HFF-Myc (cell line): ENCODE data around the gene HIF3A.

Experiments
- DNase-seq: peaks from one replicate; pipeline ENCODE4 v3.0.0-alpha.2; 2011; ENCODE audit warnings: low read depth; ENCODE audit errors: extremely low read depth
- H3K4me3 ChIP-seq: replicated peaks from 2 replicates; pipeline ENCODE4 v1.5.1; 2011; ENCODE audit warnings: low read depth, mild to moderate bottlenecking, control low read depth, low read length
- TF ChIP-seq, protein P1 (sequence below): IDR thresholded peaks from 2 replicates; pipeline ENCODE4 v1.5.1; 2012; ENCODE audit warnings: mild to moderate bottlenecking, low read depth, low read length, control low read depth; ENCODE audit errors: missing control alignments

Gene HIF3A

DNA sequence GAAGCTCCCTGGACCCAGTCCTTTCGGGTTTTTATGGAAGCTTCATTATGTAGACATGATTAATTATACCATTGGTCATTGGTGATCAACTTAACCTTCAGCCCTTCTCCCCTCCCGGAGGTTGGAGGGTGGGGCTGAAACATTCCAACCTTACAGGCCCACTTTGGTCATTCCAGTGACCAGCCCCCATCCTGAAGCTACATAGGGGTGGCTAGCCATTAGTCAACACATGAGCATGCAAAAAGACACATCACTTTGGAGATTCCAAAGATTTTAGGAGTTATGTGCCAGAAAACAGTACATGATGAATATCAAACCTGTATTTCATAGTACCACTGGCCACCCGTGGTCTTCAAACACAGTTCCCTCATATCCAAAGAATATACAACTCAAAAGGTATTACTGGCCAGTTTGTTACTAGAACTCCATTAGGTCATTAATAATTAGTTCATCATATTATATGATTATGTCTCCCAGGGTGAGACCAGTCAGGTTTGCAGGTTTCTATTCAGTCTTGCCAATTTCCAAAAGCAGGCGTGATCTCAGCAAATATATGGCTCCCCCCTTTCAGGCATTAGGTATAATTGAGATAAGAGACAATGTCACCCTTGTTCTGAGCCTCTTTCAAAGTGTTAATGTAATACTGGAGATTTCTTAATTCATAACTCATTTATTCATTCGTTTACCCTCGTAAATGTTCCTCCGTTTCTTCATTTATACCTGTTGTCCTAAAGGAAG is 61.2 kb downstream of the HIF3A start:
- no peak for DNase-seq
- TF ChIP-seq, protein P1, sequence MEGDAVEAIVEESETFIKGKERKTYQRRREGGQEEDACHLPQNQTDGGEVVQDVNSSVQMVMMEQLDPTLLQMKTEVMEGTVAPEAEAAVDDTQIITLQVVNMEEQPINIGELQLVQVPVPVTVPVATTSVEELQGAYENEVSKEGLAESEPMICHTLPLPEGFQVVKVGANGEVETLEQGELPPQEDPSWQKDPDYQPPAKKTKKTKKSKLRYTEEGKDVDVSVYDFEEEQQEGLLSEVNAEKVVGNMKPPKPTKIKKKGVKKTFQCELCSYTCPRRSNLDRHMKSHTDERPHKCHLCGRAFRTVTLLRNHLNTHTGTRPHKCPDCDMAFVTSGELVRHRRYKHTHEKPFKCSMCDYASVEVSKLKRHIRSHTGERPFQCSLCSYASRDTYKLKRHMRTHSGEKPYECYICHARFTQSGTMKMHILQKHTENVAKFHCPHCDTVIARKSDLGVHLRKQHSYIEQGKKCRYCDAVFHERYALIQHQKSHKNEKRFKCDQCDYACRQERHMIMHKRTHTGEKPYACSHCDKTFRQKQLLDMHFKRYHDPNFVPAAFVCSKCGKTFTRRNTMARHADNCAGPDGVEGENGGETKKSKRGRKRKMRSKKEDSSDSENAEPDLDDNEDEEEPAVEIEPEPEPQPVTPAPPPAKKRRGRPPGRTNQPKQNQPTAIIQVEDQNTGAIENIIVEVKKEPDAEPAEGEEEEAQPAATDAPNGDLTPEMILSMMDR: no peak
- no peak overlapping the region for H3K4me3 ChIP-seq

DNA sequence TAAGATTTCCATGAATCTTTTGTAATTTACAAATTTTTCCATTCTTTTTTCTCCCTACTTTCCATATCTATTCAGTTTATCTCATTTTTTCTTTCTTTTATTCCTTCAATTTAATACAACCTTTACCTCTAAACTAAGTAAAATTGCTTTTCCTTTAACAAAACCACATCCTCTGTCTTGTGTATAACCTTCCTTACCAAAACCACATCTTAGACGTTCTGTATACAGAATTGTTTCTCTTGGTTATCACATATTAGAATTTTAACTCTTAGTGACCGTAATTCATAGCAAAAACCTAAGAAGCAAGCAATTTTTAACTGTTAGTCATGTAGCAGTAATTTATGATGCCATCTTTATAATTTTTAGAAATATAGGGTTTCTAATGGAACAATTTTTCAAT is 65.1 kb downstream of the HIF3A start:
- DNase-seq: no peak
- H3K4me3 ChIP-seq: no peak overlapping the region
- TF ChIP-seq, protein P1: no peak

DNA sequence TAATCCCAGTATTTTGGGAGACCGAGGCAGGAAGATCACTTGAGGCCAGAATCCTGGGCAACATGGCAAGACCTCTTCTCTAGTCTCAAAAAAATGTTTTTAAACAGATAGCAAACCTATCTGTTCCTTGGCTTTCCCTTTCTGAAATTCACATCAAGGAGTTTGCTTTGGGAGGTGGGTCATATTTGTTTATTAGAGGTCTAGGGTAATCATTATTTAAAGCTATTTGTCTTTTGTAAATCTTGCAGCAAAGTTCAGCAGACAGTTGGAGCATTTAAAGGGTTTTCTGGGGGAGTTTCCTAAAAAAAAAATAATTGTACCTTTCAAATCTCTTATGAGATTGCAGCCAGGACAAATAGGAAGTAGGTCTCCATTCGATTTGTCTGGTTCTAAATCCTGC is 67.5 kb downstream of the HIF3A start:
- TF ChIP-seq, protein P1: no peak
- no peak for DNase-seq
- H3K4me3 ChIP-seq: no peak overlapping the region

DNA sequence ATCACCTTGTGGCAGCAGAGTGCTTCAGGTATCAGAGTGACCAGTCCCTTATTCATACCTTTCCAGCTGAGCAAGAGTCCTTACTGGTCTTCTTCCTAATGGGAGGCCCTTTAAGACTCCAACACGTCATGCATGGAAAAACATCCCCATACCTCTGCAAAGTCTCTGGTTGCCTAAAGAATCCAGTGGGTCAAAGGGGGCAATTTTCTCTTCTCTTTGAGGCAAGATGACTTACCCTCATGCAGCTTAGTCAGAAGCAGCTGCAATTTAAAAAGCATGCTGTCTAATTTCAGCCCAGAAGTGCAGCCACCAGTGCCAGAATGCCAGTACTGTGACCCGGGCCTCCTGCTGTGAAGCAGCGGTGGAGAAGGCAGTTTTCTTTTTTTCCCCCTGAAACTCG is 68.7 kb downstream of the HIF3A start:
- H3K4me3 ChIP-seq: no peak overlapping the region
- TF ChIP-seq, protein P1: no peak
- no peak for DNase-seq

DNA sequence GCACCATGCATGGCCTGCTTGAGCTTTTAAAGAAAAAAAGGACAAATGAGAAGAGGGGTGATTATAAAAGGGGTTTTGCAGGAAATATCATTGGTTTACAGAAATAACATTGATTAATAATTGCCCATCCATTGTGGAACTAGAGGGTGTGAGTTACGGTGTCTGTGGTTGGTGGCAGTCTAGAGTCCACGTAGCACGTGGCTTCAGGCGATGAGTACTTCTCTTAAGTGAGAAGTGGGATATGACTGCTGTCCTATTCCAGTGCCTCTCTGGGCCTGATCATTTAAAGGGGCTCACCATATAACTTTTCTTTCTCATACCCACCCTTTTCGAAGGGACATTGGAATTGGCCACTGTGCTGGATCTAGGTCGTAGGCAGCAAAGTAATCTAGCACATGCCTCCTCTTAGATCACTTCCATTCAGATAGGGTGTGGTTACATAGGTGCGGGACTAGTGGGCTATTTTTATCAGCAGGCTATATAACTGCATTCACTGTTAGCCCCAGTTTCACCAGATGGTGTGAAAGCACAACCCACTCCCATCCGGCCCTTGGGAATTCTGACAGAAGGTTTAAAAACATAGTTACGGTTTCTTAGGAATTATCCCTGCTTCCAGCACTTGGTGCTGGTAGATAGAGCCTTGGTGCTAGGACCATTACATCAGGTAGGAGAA is 69.9 kb downstream of the HIF3A start:
- TF ChIP-seq, protein P1: no peak
- DNase-seq: no peak
- H3K4me3 ChIP-seq: no peak overlapping the region

DNA sequence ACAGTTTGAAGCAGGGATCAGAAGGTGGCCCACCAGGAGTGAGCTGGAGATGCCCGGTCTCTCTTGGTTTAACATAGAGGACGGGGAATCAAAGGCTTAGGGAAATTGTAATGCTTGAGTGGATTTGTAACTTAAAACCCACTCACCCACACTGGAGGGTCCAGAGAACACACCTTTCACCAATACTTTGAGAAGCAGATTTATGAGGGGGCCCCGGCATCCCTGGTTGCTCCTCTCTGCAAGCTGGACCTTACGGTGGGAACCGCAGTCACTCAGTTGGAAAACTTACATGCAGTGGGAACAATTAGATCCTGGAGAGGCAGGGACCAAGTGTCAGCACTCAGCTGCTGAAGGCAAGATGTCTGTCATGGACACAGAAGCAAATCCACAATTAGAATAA is 70.6 kb downstream of the HIF3A start:
- TF ChIP-seq, protein P1: no peak
- no peak for DNase-seq
- H3K4me3 ChIP-seq: no peak overlapping the region

DNA sequence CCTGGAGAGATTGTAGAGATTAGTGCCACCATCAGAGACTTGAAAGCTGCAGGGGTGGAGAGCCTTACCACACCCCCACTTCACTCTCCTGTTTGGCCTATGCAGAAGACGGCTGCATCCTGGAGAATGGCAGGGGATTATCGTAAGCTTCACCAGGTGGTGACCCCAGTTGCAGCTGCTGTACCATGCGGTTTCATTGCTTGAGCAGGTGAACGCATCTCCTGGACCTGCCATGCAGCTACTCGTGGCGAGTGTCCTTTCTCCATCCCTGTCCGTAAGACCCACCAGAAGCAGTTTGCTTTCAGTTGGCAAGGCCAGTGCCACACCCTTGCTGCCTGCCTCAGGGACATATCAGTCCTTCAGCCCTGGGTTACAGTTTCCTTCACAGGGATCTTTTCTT is 71.3 kb downstream of the HIF3A start:
- DNase-seq: no peak
- no peak overlapping the region for H3K4me3 ChIP-seq

More for the DNA sequence above, 71.3 kb downstream of the HIF3A start:
- TF ChIP-seq, protein P1: no peak
